Erythroblast (primary cell): ENCODE measurements around the gene CBX4.

ENCODE experiments used
- GATA1 ChIP-seq: IDR thresholded peaks from 2 replicates; pipeline ENCODE4 v1.6.1; 2011; ENCODE audit warnings: low read depth, mild to moderate bottlenecking, control low read depth, low read length, moderate library complexity
- POLR2A ChIP-seq: IDR thresholded peaks from 2 replicates; pipeline ENCODE4 v1.6.1; 2011; ENCODE audit warnings: mild to moderate bottlenecking, low read length

DNA sequence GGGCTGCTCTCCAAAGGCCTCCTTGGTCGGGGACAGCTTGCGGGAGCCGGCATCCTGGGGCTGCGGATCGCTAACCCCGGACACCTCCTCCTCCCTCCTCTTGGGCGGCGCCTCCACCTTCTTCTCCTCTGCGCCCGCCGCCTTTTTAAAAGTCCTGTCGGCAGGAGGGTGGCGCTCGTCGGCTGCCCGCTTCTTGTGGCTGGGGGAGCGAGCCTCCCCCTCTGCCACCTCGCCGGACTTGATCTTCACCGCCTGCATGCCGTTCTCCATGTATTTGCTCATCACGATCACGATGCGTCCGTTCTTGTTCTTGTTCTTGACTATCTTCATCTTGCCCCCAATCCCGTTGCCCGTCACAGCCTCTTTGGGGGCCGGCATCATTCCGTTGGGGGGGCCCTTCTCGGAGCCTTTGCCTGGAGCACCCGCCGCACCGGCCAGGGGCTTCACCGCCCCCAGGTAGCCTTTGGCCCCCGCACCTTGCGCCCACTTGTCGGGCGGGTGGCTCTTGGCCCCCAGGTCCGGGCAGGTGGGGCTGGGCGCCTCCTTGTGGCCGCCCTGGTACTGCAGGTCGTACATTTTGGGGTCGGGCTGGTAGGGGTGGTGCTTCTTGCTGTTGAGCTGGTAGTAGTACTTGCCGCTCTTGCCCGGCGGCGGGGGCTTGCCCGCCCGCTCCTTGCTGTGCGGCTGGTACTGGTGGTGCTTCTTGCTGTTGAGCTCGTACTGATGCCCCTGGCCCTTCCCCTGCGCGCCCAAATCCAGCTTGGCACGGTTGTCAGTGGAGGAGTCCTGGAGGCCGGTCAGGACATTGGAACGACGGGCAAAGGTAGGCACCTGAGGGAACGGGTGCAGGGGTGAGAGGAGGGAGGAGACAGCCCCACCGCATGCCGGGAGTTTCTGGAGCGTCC lies 4.4 kb downstream of the CBX4 start:
- TF ChIP-seq POLR2A: no peak
- no peak for TF ChIP-seq GATA1
